T1000 (cell line): ENCODE data around the gene PCGF2.

ENCODE experiments used
- DNase-seq: peaks from one replicate; lab custom pipeline; 2025; ENCODE audit warnings: mixed read lengths; lab: John Stamatoyannopoulos, UW

The PCGF2 gene

GRCh38 chr17:38703742-38704605 lies 44.2 kb downstream of the PCGF2 start:
- no peak for DNase-seq

- no peak for DNase-seq
These were observed 45.0 kb downstream of the PCGF2 start for GRCh38 chr17:38702916-38703741.

DNA sequence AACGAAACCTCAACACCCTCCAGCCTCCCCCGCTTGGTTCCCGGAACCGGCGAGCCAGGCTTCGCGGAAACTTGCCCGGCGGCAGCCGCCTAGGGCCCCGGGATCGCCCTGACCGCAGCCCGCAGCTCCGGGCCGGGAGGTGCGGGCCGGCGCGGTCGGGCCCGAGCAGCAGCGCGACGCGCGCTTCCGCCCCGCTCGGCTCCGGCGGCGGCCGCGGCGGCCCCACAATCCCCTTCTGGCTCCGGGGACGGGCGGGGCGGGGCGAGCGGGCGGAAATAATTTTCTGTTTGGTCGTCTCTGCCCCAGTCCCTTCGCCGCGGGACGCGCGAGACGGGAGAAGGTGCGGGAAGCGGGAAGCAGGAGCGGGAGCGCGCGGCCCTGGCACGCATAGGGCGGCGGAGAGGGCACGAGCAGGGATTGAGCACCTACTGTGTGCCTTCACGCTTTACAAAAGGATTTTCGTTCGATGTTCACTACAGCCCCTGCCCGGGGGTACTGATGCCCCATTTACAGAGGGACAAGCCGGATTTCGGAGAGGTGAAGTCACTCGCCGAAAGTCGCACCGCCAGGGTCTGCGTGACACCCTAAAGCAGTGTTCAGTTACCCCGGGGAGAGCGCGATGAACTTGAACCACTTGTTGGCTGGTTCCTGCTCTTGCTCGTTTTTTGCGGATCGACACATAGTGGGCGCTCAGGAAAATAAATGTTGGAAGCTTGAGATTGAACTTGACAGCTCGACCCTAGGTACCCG lies 45.8 kb downstream of the PCGF2 start:
- DNase-seq = peak; percentile 86

- DNase-seq = no peak
These were observed 46.5 kb downstream of the PCGF2 start for GRCh38 chr17:38701504-38702165.

DNA sequence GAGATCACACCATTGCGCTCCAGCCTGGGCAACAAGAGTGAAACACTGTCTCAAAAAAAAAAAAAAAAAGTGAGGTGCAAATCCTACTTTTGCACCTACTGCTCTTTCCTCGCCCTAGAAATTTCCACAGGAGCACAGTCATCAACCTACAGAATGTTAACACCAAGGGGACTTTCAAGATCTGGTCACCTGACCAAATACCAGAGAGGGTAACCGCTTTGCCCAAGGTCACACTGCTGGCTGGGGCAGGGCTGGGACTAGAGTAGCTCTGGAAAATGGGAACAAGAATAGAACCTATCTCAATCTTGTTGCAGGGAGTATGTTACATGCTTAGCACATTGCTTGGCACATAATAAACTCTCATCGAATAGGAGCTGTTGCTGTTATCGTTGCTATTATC lies 49.4 kb downstream of the PCGF2 start:
- no peak for DNase-seq

- DNase-seq = no peak
These were observed 50.9 kb downstream of the PCGF2 start for GRCh38 chr17:38697061-38697820.

DNA sequence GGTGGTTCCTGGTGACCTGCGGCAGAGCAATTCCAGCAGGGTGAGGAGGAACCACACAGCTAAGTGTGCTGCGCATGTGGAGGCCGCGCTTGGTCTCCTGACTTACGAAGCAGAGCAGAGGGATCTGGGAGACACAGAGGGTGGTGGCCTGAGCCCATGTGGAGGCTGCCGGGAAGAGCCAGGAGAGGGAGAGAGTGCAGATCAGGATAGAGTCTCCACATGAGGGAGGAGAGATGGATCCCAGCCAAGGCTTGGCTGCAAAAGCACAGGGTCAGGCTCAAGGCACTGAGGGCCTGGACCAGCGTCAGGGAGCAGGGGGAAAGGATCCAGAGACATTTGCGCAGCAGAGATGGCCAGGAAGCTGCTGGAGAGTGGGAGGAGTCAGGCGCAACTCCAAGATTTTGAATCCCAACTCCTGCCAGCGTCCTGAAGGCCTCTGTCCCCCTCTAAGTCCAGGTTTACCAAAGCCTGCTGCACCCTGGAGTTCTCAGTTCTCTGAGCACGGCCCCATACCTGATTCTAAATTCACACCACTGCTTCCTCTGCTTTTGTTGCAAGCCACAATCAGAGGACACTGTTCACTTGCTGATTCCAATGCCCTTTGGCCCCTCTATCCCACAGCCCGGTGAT lies 54.3 kb downstream of the PCGF2 start:
- no peak for DNase-seq

- DNase-seq = no peak
These were observed 57.0 kb downstream of the PCGF2 start for GRCh38 chr17:38691154-38691553.

- DNase-seq = no peak
These were observed 57.8 kb downstream of the PCGF2 start for GRCh38 chr17:38690386-38690785.

- DNase-seq = no peak
These were observed 60.9 kb downstream of the PCGF2 start for GRCh38 chr17:38687286-38687685.

DNA sequence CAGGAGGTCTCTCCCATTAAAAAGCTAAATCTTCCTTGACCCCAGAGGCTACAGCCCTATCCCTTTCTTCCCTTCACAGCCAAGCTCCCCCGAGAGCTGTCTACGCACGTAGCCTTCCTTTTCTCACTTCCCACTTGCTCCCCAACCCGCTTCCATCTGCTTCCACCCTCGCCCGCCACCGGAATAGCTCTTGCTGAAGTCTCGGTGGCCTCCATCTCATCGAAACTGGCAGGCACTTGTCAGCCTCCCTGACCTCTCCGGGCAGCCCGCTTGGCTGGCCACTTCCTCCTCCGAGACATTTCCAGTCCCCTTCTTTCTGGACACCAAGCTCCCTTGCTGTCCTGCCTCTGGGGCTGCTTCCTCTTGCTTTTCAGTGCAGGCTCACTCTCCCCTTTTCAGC lies 62.6 kb downstream of the PCGF2 start:
- DNase-seq = no peak
